Fibroblast of lung (primary cell): Measurements from ENCODE around the gene HEPN1. TPM values are rescaled to one million over a fixed set of nuclear protein-coding genes. Genes with fewer than 3 reads are reported as not detected.

Experiments
- DNase-seq, 2 donors: peaks; one replicate each; pipeline versions ENCODE4 v3.0.0 to v3.0.0-alpha.2; 2010; ENCODE audit warnings: low read depth in 2 of 2
- H2AFZ ChIP-seq: 2 replicates; pipeline ENCODE4 v1.5.1; 2012; ENCODE audit warnings: low read length, control low read depth, inconsistent platforms
- H3K27ac ChIP-seq: 2 replicates; pipeline ENCODE4 v1.5.1; 2011; ENCODE audit warnings: low read length, control low read depth; ENCODE audit not compliant: insufficient read depth
- H3K27me3 ChIP-seq: 2 replicates; pipeline ENCODE4 v1.5.1; 2011; ENCODE audit warnings: mild to moderate bottlenecking, low read length; ENCODE audit not compliant: control insufficient read depth, insufficient read depth
- H3K36me3 ChIP-seq: 2 replicates; pipeline ENCODE4 v1.5.1; 2011; ENCODE audit warnings: low read length; ENCODE audit not compliant: control insufficient read depth, insufficient read depth
- H3K4me1 ChIP-seq: 2 replicates; pipeline ENCODE4 v1.5.1; 2011; ENCODE audit warnings: low read length; ENCODE audit not compliant: control insufficient read depth, insufficient read depth; ENCODE audit errors: extremely low read depth
- H3K4me2 ChIP-seq: 2 replicates; pipeline ENCODE4 v1.5.1; 2011; ENCODE audit warnings: low read length, control low read depth; ENCODE audit not compliant: insufficient read depth; ENCODE audit errors: extremely low read depth
- H3K4me3 ChIP-seq, 4 experiments: fragments of 200-600 bp in 1 of 4; sonication (generic) in 1 of 4; replicated peaks in 1 of 4; 2 replicates each; pipeline ENCODE4 v1.5.1; 2011 to 2016; ENCODE audit warnings: low read length in 4 of 4, low read depth in 3 of 4, mild to moderate bottlenecking in 3 of 4, control low read depth in 2 of 4, inconsistent platforms in 1 of 4, mixed read lengths in 1 of 4; ENCODE audit not compliant: insufficient read depth in 1 of 4; ENCODE audit errors: control extremely low read depth in 1 of 4
- H3K79me2 ChIP-seq: 2 replicates; pipeline ENCODE4 v1.5.1; 2012; ENCODE audit warnings: mild to moderate bottlenecking, low read length, inconsistent platforms; ENCODE audit not compliant: control insufficient read depth, insufficient read depth
- H3K9ac ChIP-seq: 2 replicates; pipeline ENCODE4 v1.5.1; 2011; ENCODE audit warnings: mild to moderate bottlenecking, low read length, control low read depth; ENCODE audit not compliant: insufficient read depth
- H3K9me3 ChIP-seq: 2 replicates; pipeline ENCODE4 v1.5.1; 2012; ENCODE audit warnings: low read depth, low read length; ENCODE audit not compliant: control insufficient read depth, insufficient read depth
- H4K20me1 ChIP-seq: 2 replicates; pipeline ENCODE4 v1.5.1; 2011; ENCODE audit warnings: low read length; ENCODE audit not compliant: control insufficient read depth, insufficient read depth; ENCODE audit errors: extremely low read depth
- EZH2 ChIP-seq: IDR thresholded peaks from 2 replicates; pipeline ENCODE4 v1.5.1; 2012; ENCODE audit warnings: low read length, control low read depth, mild to moderate bottlenecking; ENCODE audit errors: missing control alignments
- polyA plus RNA-seq, 2 donors: library from polyadenylated mRNA; depleted of rRNA in 1 of 2; stranded (reverse) in 1 of 2; unstranded in 1 of 2; fragments of >200 nt; gene quantifications; 2 replicates each; pipeline ENCODE4 v1.2.1, GENCODE V29; 2011 to 2012; ENCODE audit warnings: missing spikeins in 1 of 2
- total RNA-seq: library from RNA; depleted of rRNA; stranded (reverse); fragments of >200 nt; gene quantifications from 2 replicates; pipeline ENCODE4 v1.2.1, GENCODE V29; 2014
- TF ChIP-seq, protein P1 (sequence below), 2 donors: IDR thresholded peaks in 1 of 2; conservative IDR thresholded peaks in 1 of 2; 1 replicate in 1 of 2; 2 replicates in 1 of 2; pipeline ENCODE4 v1.5.1; 2011 to 2012; ENCODE audit warnings: low read length in 2 of 2, control low read depth in 1 of 2, inconsistent platforms in 1 of 2, low read depth in 1 of 2, mild to moderate bottlenecking in 1 of 2

Gene HEPN1
- total and polyA plus RNA-seq, 2 donors (not counting 1 experiment from before 2014, with no cell fraction given): not detected

DNA sequence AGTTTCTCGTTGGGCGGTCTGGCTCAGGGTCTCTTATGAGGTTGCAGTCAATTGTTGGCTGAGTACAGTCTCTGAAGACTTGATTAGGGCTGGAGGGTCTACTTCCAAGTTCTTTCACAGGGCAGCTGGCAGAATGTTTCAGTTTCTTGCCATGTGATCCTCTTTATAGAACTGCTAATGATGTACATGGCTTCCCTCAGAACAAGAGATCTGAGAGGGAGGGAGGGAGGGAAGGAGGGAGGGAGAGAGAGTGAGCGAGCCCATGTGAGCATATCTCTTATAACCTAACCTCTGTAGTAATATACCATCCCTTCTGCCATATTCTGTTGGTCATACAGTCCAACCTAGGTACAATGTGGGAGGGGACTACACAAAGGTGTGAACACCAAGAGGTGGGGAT, 32.3 kb downstream of the HEPN1 start:
- no peak for DNase-seq
- no peak overlapping the region for H3K4me3 ChIP-seq
- no peak overlapping the region for H3K27ac ChIP-seq
- H4K20me1 ChIP-seq: no peaks in the 10 kb centered on the region
- H3K36me3 ChIP-seq: no peaks in the 10 kb centered on the region
- no peak for TF ChIP-seq EZH2
- TF ChIP-seq, protein P1, sequence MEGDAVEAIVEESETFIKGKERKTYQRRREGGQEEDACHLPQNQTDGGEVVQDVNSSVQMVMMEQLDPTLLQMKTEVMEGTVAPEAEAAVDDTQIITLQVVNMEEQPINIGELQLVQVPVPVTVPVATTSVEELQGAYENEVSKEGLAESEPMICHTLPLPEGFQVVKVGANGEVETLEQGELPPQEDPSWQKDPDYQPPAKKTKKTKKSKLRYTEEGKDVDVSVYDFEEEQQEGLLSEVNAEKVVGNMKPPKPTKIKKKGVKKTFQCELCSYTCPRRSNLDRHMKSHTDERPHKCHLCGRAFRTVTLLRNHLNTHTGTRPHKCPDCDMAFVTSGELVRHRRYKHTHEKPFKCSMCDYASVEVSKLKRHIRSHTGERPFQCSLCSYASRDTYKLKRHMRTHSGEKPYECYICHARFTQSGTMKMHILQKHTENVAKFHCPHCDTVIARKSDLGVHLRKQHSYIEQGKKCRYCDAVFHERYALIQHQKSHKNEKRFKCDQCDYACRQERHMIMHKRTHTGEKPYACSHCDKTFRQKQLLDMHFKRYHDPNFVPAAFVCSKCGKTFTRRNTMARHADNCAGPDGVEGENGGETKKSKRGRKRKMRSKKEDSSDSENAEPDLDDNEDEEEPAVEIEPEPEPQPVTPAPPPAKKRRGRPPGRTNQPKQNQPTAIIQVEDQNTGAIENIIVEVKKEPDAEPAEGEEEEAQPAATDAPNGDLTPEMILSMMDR (conservative IDR thresholded peaks at IDR 0.05 in 1 of 2, IDR thresholded peaks at IDR 0.05 in 1 of 2; ENCODE audit: low read depth in 1 of 2, low read length in 2 of 2): no peak
- H3K27me3 ChIP-seq: no peaks in the 10 kb centered on the region
- H3K9me3 ChIP-seq: no peaks in the 10 kb centered on the region
- H3K9ac ChIP-seq: no peak overlapping the region
- H3K79me2 ChIP-seq: no peaks in the 10 kb centered on the region
- H3K4me1 ChIP-seq: peaks cover 3% of the 10 kb centered on the region
- H3K4me2 ChIP-seq: no peak overlapping the region
- H2AFZ ChIP-seq: no peak overlapping the region

DNA sequence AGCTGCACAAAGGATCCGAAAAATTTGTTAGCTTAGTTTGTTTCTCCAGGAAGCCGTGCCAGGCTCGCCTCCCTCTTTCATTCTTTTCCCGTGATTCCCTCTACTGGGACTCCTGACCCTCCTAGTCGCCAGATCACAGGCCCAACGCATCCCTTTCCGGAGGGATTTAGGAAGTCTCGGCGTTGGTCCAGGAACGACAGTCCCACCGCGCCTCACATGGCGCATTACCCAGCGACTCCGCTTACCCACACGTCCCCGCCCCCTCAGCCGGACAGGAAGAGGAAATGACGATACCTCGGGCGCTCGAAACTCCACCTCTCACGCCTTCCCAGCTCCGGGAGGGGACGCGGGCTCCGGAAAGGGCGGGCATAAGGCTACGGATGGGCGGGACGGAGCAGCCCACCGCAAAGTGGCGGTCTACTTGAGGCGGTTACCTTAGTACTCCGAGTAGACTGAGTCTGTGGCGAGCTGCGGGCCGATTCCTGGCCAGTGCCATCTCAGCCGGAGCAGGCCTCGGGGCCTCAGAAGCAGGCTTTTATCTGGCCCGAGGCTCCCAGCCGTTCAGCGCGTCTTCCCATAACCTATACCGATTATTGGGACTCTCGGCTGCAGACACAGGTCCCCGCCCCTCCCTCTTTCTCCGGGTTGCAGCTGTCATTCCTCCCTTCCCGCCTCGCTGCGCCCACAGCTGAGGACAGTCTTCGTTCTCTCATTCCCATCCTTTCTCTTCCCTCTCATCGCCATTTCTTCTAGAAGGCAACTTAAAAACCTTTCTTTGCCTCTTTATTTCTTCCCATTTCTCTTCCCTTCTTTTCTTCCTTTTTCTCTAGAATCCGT, 34.9 kb downstream of the HEPN1 start, which contains the start of gene CCDC15:
TSS of gene CCDC15 (plus strand) at position 450 of the 837 bp plus-strand sequence. CDS start 531 bp downstream, outside the sequence.
- DNase-seq: peak; percentile 96 to 98
- TF ChIP-seq EZH2: no peak
- TF ChIP-seq, protein P1 (conservative IDR thresholded peaks at IDR 0.05 in 1 of 2, IDR thresholded peaks at IDR 0.05 in 1 of 2; ENCODE audit: low read depth in 1 of 2, low read length in 2 of 2): no peak

DNA sequence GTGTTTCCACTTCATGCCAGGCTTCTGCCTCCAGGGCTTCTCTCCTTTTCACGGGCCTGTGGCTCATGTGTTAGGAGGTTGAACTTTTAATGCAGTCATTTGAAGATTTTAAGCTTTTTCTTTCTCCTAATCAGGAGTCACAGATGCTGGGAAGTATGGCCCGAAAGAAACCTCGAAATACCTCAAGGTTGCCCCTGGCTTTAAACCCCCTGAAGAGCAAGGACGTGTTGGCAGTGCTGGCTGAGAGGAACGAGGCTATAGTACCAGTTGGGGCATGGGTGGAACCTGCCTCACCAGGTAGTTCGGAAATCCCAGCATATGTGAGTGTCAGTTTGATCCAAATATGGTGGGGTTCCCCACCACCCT, 35.5 kb downstream of the HEPN1 start:
- H3K36me3 ChIP-seq: no peaks in the 10 kb centered on the region
- TF ChIP-seq, protein P1 (conservative IDR thresholded peaks at IDR 0.05 in 1 of 2, IDR thresholded peaks at IDR 0.05 in 1 of 2; ENCODE audit: low read depth in 1 of 2, low read length in 2 of 2): no peak
- TF ChIP-seq EZH2: no peak
- H2AFZ ChIP-seq: peak overlapping the region; percentile 84
- H3K4me2 ChIP-seq: peak overlapping the region; percentile 27
- DNase-seq: no peak
- H3K4me1 ChIP-seq: no peaks in the 10 kb centered on the region
- no peaks in the 10 kb centered on the region for H3K27me3 ChIP-seq
- H3K27ac ChIP-seq: peak overlapping the region; percentile 87
- H4K20me1 ChIP-seq: no peaks in the 10 kb centered on the region
- H3K9ac ChIP-seq: peak overlapping the region; percentile 73
- peak overlapping the region; percentile 58 to 89 (median 68) for H3K4me3 ChIP-seq
- H3K9me3 ChIP-seq: no peaks in the 10 kb centered on the region
- H3K79me2 ChIP-seq: no peaks in the 10 kb centered on the region

More for the DNA sequence above, 34.9 kb downstream of the HEPN1 start, which contains the start of gene CCDC15:
- Histone ChIP-seq H2AFZ (peak within 1 kb of the TSS; percentile 84), H3K27me3 (no peaks in the 10 kb centered on the region), H3K9ac (peak within 1 kb of the TSS; percentile 73), H4K20me1 (no peaks in the 10 kb centered on the region), H3K4me3 (peak within 1 kb of the TSS; percentile 58 to 89 (median 68)), H3K36me3 (no peaks in the 10 kb centered on the region), H3K79me2 (no peaks in the 10 kb centered on the region), H3K27ac (peak within 1 kb of the TSS; percentile 87), H3K4me2 (peak within 1 kb of the TSS; percentile 86), H3K9me3 (no peaks in the 10 kb centered on the region), H3K4me1 (no peaks in the 10 kb centered on the region)
